Measurements from ENCODE around the gene LRSAM1. TPM values are rescaled to one million over a fixed set of nuclear protein-coding genes. Genes with fewer than 3 reads are reported as not detected.

LRSAM1 gene
- total and polyA plus RNA-seq, 2 of the 8 experiments (the other 6 are each of a cell fraction or from before 2014, with no cell fraction given) = 9.7 to 18.3 TPM

GRCh38 chr9:127430415-127430814 is 20.9 kb upstream of the LRSAM1 start:
- no peak overlapping the region for H3K14ac ChIP-seq (ENCODE audit: insufficient read length)
- H3K4me2 ChIP-seq (ENCODE audit: insufficient read depth in 1 of 2, low read depth in 2 of 2, low read length in 2 of 2) = no peak overlapping the region
- ChIA-PET CTCF (ENCODE audit: partially characterized antibody) (interaction anchor here (2.2 kb wide), 1 partner anchor 12 kb away, joined by 5 read pairs; no protein-coding TSS in a partner anchor), POLR2A (ENCODE audit: partially characterized antibody) (interaction anchor here (4.4 kb wide), 1 partner anchor 20 kb away, joined by 32 read pairs; the partner anchor contains the start of genes LRSAM1 and RPL12)
- DNase-seq (ENCODE audit: low read depth in 1 of 2, low spot score in 2 of 2) (no peak), FAIRE-seq (no peak)
- H3K27ac ChIP-seq (ENCODE audit: low read depth, low read length) = no peak overlapping the region
- no peak overlapping the region for H2BK5ac ChIP-seq (ENCODE audit: low read depth, low read length)
- no peak overlapping the region for H4K5ac ChIP-seq (ENCODE audit: insufficient read length, low read depth, low read length)
- no peak overlapping the region for H4K8ac ChIP-seq (ENCODE audit: extremely low read depth, insufficient read depth, low read length)
- H3K4me3 ChIP-seq (ENCODE audit: extremely low read depth in 1 of 4, insufficient read depth in 2 of 4, low read depth in 3 of 4, low read length in 4 of 4) = no peak overlapping the region
- H3K27me3 ChIP-seq (replicated peaks in 1 of 4; ENCODE audit: control insufficient read depth in 3 of 4, extremely low read depth in 1 of 4, insufficient read depth in 3 of 4, low read length in 3 of 4) = no peaks in the 10 kb centered on the region
- H2BK20ac ChIP-seq (ENCODE audit: low read length) = no peak overlapping the region
- no peak overlapping the region for H2AK5ac ChIP-seq (ENCODE audit: low read depth, low read length)
- peaks cover 14 to 38% (median 23%) of the 10 kb centered on the region in 4 experiments for H3K36me3 ChIP-seq (ENCODE audit: control insufficient read depth in 2 of 4, insufficient read depth in 4 of 4, low read length in 3 of 4)
- H2AFZ ChIP-seq (ENCODE audit: low read length) = no peak overlapping the region
- H2BK12ac ChIP-seq (ENCODE audit: low read depth, low read length) = no peak overlapping the region
- peaks cover 2% of the 10 kb centered on the region; the same call in 1 of the 2 replicates for H3K79me1 ChIP-seq (ENCODE audit: low read depth, low read length)
- no peak overlapping the region for H3K23ac ChIP-seq (ENCODE audit: insufficient read length)
- H2BK15ac ChIP-seq (ENCODE audit: low read length) = no peak overlapping the region
- H3K18ac ChIP-seq (ENCODE audit: extremely low read depth, low read length) = no peak overlapping the region
- 95% methylated on average over 8 of the region's 8 CpGs; no CpG with 5 or more reads in 1 of the 2 experiments for WGBS, 2 experiments (ENCODE audit: extremely low coverage in 1 of 2, insufficient coverage in 1 of 2, insufficient read length in 1 of 2, insufficient replicate concordance in 2 of 2, low coverage in 1 of 2, low lambda C conversion rate in 2 of 2, missing lambda C conversion rate in 1 of 2)
- no peaks in the 10 kb centered on the region for H3K4me1 ChIP-seq (replicated peaks in 1 of 4; ENCODE audit: control insufficient read depth in 3 of 4, insufficient read depth in 4 of 4, low read length in 3 of 4)
- no peaks in the 10 kb centered on the region for H3K9me3 ChIP-seq (ENCODE audit: insufficient read depth in 2 of 2, low read depth in 1 of 2, low read length in 1 of 2)
- H2BK120ac ChIP-seq (replicated peaks; ENCODE audit: low read depth, low read length) = no peak overlapping the region
- peaks cover 4 to 24% of the 10 kb centered on the region in 2 experiments; a peak in 3 of 4 replicates for H3K79me2 ChIP-seq (ENCODE audit: control insufficient read depth in 1 of 2, insufficient read depth in 2 of 2, low read length in 2 of 2)
- H4K91ac ChIP-seq (replicated peaks; ENCODE audit: insufficient read length, low read length) = no peak overlapping the region
- H3K56ac ChIP-seq (replicated peaks; ENCODE audit: insufficient read length, low read depth, low read length) = no peak overlapping the region
- H3K9ac ChIP-seq (replicated peaks in 1 of 4; ENCODE audit: extremely low read depth in 1 of 4, low read depth in 3 of 4, low read length in 3 of 4) = no peak overlapping the region
- no peak overlapping the region for H3K4ac ChIP-seq (replicated peaks; ENCODE audit: insufficient read length, low read depth, low read length)
- H4K20me1 ChIP-seq (replicated peaks in 1 of 2; ENCODE audit: control insufficient read depth in 1 of 2, insufficient read depth in 2 of 2, low read length in 2 of 2) = peaks cover 2% of the 10 kb centered on the region in 2 experiments
- H3K23me2 ChIP-seq (ENCODE audit: low read depth, low read length) = no peaks in the 10 kb centered on the region
- TF ChIP-seq TAF7 (optimal IDR thresholded peaks at IDR 0.05; ENCODE audit: borderline replicate concordance, low read depth, low read length) = no peak
- TF ChIP-seq NANOG (IDR thresholded peaks at IDR 0.05; ENCODE audit: insufficient read depth, low read depth, low read length, poor library complexity, severe bottlenecking) = no peak
- TF ChIP-seq RNF2 (IDR thresholded peaks at IDR 0.05; ENCODE audit: borderline replicate concordance, low read depth, low read length, missing control alignments, poor library complexity, severe bottlenecking) = no peak
- no peak for TF ChIP-seq JUN (IDR thresholded peaks at IDR 0.05; ENCODE audit: low read depth, low read length)
- TF ChIP-seq SP2 (IDR thresholded peaks at IDR 0.05; ENCODE audit: low read length) = no peak
- TF ChIP-seq GTF2F1 (IDR thresholded peaks at IDR 0.05; ENCODE audit: borderline replicate concordance, low read depth, low read length) = no peak
- TF ChIP-seq ATF3 (IDR thresholded peaks at IDR 0.05; ENCODE audit: insufficient read depth, low read depth, low read length) = no peak

Measured in H1 (cell line).